PFSK-1 (cell line): ENCODE data around the gene PTPN5.

Experiments used
- FOXP2 ChIP-seq: optimal IDR thresholded peaks from 2 replicates; pipeline ENCODE3; 2011; ENCODE audit warnings: borderline replicate concordance, control low read depth, inconsistent platforms; ENCODE audit not compliant: insufficient read depth; ENCODE audit errors: extremely low read length, extremely low read depth
- POLR2AphosphoS5 ChIP-seq: IDR thresholded peaks from 2 replicates; pipeline ENCODE4 v1.6.1; 2012; ENCODE audit warnings: low read depth, mild to moderate bottlenecking, control low read depth, low read length, moderate library complexity
- REST ChIP-seq, 2 experiments: IDR thresholded peaks; 2 replicates each; pipeline versions ENCODE4 v1.6.1 to v1.8.0; 2011 to 2012; ENCODE audit warnings: low read depth in 2 of 2, low read length in 2 of 2, control low read depth in 1 of 2, inconsistent platforms in 1 of 2, mild to moderate bottlenecking in 1 of 2, moderate library complexity in 1 of 2; ENCODE audit not compliant: insufficient read depth in 1 of 2
- SIN3A ChIP-seq: IDR thresholded peaks from 2 replicates; pipeline ENCODE4 v1.6.1; 2012; ENCODE audit warnings: mild to moderate bottlenecking, low read length, moderate library complexity, borderline replicate concordance; ENCODE audit not compliant: insufficient read depth
- TAF1 ChIP-seq: IDR thresholded peaks from 2 replicates; pipeline ENCODE4 v1.6.1; 2012; ENCODE audit warnings: low read length, control low read depth, borderline replicate concordance; ENCODE audit not compliant: insufficient read depth

PTPN5 gene

GRCh38 chr11:18802381-18803257, 11.0 kb upstream of the PTPN5 start:
- no peak for TF ChIP-seq REST (IDR thresholded peaks at IDR 0.05; ENCODE audit: insufficient read depth in 1 of 2, low read depth in 2 of 2, low read length in 2 of 2)
- TF ChIP-seq POLR2AphosphoS5: no peak
- no peak for TF ChIP-seq FOXP2
- no peak for TF ChIP-seq SIN3A
- TF ChIP-seq TAF1: no peak

- no peak for TF ChIP-seq REST (IDR thresholded peaks at IDR 0.05; ENCODE audit: insufficient read depth in 1 of 2, low read depth in 2 of 2, low read length in 2 of 2)
- no peak for TF ChIP-seq TAF1
- TF ChIP-seq POLR2AphosphoS5: no peak
- TF ChIP-seq FOXP2: no peak
- no peak for TF ChIP-seq SIN3A
Measured at GRCh38 chr11:18798799-18799469, 7.3 kb upstream of the PTPN5 start.

- TF ChIP-seq TAF1 (no peak), REST (IDR thresholded peaks at IDR 0.05; ENCODE audit: insufficient read depth in 1 of 2, low read depth in 2 of 2, low read length in 2 of 2) (no peak)
Measured at GRCh38 chr11:18794956-18795355, 3.4 kb upstream of the PTPN5 start.

GRCh38 chr11:18792827-18793226, 1.2 kb upstream of the PTPN5 start:
- TF ChIP-seq FOXP2: no peak
- TF ChIP-seq TAF1: no peak
- TF ChIP-seq SIN3A: no peak
- TF ChIP-seq POLR2AphosphoS5: no peak
- TF ChIP-seq REST (IDR thresholded peaks at IDR 0.05; ENCODE audit: insufficient read depth in 1 of 2, low read depth in 2 of 2, low read length in 2 of 2): no peak
